BE2C (cell line): Measurements from ENCODE around the gene POLR3A.

ENCODE experiments used
- DNase-seq: peaks from one replicate; pipeline ENCODE4 v3.0.0-alpha.2; 2020
- H3K27me3 ChIP-seq: fragments of 250-450 bp; sonication (Bioruptor Pico); 2 replicates; pipeline ENCODE4 v1.5.1; 2020; ENCODE audit warnings: mild to moderate bottlenecking
- H3K36me3 ChIP-seq: fragments of 250-450 bp; sonication (Bioruptor Pico); 2 replicates; pipeline ENCODE4 v1.5.1; 2020; ENCODE audit warnings: mild to moderate bottlenecking
- H3K4me1 ChIP-seq: fragments of 250-450 bp; sonication (Bioruptor Pico); 2 replicates; pipeline ENCODE4 v1.5.1; 2020
- H3K4me3 ChIP-seq: 2 replicates; pipeline ENCODE4 v1.5.1; 2011; ENCODE audit warnings: low read depth, low read length
- H3K9me3 ChIP-seq: fragments of 250-450 bp; sonication (Bioruptor Pico); 2 replicates; pipeline ENCODE4 v1.5.1; 2020
- TF ChIP-seq, protein P1 (sequence below): IDR thresholded peaks from 2 replicates; pipeline ENCODE4 v1.5.1; 2012; ENCODE audit warnings: mild to moderate bottlenecking, low read depth, low read length

Gene POLR3A

DNA sequence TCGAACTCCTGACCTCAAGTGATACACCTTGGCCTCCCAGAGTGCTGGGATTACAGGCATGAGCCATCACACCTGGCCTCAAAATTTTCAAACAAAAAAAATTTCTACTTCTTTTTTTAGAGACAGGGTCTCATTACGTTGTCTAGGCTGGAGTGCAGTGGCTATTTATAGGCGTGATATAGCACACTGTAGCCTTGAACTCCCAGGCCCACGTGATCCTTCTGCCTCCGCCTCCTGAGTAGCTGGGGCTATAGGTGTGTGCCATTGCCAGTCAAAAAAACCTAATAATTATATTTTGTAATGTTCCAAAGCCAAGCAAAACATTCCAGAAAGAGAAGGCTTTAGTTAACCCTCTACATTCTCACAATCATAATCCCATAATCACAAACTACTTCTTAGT, 13.8 kb downstream of the POLR3A start:
- Histone ChIP-seq H3K9me3 (no peaks in the 10 kb centered on the region), H3K4me3 (no peak overlapping the region), H3K36me3 (peaks cover 84% of the 10 kb centered on the region), H3K27me3 (no peaks in the 10 kb centered on the region), H3K4me1 (no peaks in the 10 kb centered on the region)
- no peak for DNase-seq
- TF ChIP-seq, protein P1, sequence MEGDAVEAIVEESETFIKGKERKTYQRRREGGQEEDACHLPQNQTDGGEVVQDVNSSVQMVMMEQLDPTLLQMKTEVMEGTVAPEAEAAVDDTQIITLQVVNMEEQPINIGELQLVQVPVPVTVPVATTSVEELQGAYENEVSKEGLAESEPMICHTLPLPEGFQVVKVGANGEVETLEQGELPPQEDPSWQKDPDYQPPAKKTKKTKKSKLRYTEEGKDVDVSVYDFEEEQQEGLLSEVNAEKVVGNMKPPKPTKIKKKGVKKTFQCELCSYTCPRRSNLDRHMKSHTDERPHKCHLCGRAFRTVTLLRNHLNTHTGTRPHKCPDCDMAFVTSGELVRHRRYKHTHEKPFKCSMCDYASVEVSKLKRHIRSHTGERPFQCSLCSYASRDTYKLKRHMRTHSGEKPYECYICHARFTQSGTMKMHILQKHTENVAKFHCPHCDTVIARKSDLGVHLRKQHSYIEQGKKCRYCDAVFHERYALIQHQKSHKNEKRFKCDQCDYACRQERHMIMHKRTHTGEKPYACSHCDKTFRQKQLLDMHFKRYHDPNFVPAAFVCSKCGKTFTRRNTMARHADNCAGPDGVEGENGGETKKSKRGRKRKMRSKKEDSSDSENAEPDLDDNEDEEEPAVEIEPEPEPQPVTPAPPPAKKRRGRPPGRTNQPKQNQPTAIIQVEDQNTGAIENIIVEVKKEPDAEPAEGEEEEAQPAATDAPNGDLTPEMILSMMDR = no peak

DNA sequence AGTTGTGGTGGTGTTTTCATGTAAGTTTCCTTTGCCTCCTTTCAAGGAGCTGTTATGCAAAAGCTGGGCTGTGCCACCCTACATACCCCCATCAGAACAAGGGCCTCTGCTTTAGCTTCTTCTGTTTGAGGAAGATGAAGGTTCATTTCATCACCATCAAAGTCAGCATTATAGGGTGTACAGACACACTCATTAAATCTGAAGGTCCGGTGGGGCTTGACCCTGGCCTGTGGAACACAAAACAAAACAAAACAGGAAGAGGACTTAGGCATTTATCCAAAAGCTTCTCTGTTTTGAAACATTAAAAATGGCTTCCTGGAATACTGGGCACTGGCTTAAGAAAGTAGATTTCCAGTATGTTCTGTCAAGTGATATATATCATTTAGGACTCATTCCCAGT, 15.8 kb downstream of the POLR3A start:
- TF ChIP-seq, protein P1 = no peak
- H3K4me3 ChIP-seq = no peak overlapping the region
- no peaks in the 10 kb centered on the region for H3K27me3 ChIP-seq
- no peaks in the 10 kb centered on the region for H3K9me3 ChIP-seq
- no peaks in the 10 kb centered on the region for H3K4me1 ChIP-seq
- no peak for DNase-seq
- H3K36me3 ChIP-seq = peaks cover 82% of the 10 kb centered on the region

DNA sequence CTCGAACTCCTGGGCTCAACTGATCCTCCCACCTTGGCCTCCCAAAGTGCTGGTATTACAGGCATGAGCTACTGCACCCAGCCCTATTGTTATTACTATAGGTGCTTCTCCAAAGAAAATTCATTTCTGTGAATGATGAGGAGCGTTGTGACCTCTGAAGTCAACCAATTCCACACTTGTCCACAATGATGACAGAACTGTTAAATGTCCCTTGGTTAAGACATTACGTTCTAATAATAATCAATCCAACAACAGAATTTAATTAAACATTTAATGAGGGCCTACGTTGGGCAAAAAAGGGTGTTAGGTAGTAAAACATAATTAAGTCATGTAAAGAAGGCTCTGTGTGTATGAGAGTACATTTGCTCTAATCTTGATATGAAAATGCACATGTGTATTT, 18.2 kb downstream of the POLR3A start:
- H3K27me3 ChIP-seq = no peaks in the 10 kb centered on the region
- peaks cover 84% of the 10 kb centered on the region for H3K36me3 ChIP-seq
- no peak overlapping the region for H3K4me3 ChIP-seq
- no peaks in the 10 kb centered on the region for H3K9me3 ChIP-seq
- TF ChIP-seq, protein P1 = no peak
- H3K4me1 ChIP-seq = no peaks in the 10 kb centered on the region
- DNase-seq = no peak

DNA sequence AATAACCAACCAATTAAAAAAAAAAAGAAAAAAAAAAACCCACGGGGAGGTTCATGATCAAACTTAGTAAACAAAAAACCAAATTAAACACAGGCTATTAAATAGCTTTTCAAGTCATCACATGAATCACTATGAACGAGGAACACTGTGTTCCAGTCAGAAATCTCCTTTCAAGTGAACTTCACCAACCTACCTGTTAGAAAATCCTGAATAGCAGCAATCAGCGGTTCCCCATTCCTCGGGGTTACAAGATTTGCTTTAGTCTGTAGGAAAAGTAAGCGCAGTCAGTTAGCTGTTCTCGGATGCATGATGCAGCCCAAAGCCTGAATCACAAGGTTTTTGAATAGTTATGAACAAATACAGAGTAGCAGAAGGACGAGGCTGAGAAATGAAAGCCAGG, 19.0 kb downstream of the POLR3A start:
- no peak for DNase-seq

DNA sequence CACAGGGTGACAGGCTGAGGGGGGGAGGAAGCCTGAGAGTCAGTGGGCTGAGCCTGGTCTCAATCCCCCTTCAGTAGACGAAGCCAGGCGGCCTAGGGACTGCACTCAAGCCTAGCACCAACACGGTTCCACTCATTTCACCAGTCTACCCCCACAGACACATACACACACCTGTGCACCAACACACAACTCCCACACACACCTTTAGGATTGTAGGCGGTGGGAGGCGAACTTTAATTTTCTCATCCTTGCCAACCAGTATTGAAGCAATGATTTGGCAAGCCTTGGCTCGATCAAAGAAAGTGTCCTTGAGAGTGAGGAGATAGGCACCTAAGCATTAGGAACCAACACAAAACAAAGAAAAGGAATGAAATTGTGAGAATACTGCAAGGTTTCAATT, 19.7 kb downstream of the POLR3A start:
- no peaks in the 10 kb centered on the region for H3K27me3 ChIP-seq
- H3K4me3 ChIP-seq = no peak overlapping the region
- H3K9me3 ChIP-seq = no peaks in the 10 kb centered on the region
- H3K36me3 ChIP-seq = peaks cover 83% of the 10 kb centered on the region
- TF ChIP-seq, protein P1 = no peak
- no peak for DNase-seq
- H3K4me1 ChIP-seq = no peaks in the 10 kb centered on the region

More for the DNA sequence above, 19.0 kb downstream of the POLR3A start:
- Histone ChIP-seq H3K4me3 (no peak overlapping the region), H3K36me3 (peaks cover 83% of the 10 kb centered on the region), H3K4me1 (no peaks in the 10 kb centered on the region), H3K27me3 (no peaks in the 10 kb centered on the region), H3K9me3 (no peaks in the 10 kb centered on the region)
- TF ChIP-seq, protein P1 = no peak

DNA sequence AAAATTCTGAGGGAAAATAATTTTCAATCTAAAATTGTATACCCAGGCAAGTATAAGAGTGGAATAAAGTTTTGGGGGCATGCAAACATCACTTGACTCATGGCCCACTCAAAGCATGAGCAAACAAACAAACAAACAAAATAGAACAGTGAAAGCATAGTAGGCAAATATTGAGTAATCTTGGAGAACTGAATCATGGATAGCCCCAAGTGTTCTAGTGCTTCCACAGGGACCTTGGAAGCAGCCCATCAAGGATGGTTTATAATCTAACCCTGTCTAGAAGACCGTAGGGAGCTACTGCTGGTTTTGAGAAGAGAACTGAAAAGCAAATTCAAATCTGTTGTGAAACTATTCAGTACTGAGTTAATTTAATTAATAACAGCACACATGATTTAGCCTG, 22.1 kb downstream of the POLR3A start:
- TF ChIP-seq, protein P1 = no peak
- no peak for DNase-seq
- H3K4me3 ChIP-seq = no peak overlapping the region
- no peaks in the 10 kb centered on the region for H3K27me3 ChIP-seq
- no peaks in the 10 kb centered on the region for H3K4me1 ChIP-seq
- H3K36me3 ChIP-seq = peaks cover 87% of the 10 kb centered on the region
- H3K9me3 ChIP-seq = no peaks in the 10 kb centered on the region
